ENCODE measurements around the gene GJA4. TPM values are rescaled to one million over a fixed set of nuclear protein-coding genes. Genes with fewer than 3 reads are reported as not detected.

Gene GJA4
- total RNA-seq, 1 donor from 2014 or later: 11.6 TPM

DNA sequence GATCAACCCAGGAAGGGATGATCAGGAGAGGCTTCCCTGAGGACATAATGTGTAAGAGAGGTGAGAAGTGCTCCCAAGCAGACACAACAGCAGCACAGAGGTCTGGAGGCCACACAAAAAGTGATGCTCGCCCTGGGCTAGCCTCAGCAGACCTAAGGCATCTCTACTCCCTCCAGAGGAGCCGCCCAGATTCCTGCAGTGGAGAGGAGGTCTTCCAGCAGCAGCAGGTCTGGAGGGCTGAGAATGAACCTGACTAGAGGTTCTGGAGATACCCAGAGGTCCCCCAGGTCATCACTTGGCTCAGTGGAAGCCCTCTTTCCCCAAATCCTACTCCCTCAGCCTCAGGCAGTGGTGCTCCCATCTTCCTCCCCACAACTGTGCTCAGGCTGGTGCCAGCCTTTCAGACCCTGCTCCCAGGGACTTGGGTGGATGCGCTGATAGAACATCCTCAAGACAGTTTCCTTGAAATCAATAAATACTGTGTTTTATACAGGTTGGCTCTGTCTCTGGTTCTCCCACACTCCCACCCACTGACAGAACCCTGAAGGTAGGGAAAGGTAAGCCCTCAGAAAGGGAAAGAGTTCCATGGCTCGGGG lies 6.8 kb upstream of the GJA4 start:
- Mint-ChIP-seq H3K27ac (ENCODE audit: unreplicated experiment) (no peak overlapping the region), H3K4me1 (ENCODE audit: low read depth) (peaks cover 30% of the 10 kb centered on the region), H3K36me3 (ENCODE audit: low read depth) (peaks cover 2% of the 10 kb centered on the region), H3K4me3 (ENCODE audit: unreplicated experiment) (no peak overlapping the region), H3K27me3 (ENCODE audit: low read depth) (peaks cover 12% of the 10 kb centered on the region), H3K9me3 (ENCODE audit: low read depth) (peaks cover 7% of the 10 kb centered on the region)
- TF ChIP-seq, protein P1, sequence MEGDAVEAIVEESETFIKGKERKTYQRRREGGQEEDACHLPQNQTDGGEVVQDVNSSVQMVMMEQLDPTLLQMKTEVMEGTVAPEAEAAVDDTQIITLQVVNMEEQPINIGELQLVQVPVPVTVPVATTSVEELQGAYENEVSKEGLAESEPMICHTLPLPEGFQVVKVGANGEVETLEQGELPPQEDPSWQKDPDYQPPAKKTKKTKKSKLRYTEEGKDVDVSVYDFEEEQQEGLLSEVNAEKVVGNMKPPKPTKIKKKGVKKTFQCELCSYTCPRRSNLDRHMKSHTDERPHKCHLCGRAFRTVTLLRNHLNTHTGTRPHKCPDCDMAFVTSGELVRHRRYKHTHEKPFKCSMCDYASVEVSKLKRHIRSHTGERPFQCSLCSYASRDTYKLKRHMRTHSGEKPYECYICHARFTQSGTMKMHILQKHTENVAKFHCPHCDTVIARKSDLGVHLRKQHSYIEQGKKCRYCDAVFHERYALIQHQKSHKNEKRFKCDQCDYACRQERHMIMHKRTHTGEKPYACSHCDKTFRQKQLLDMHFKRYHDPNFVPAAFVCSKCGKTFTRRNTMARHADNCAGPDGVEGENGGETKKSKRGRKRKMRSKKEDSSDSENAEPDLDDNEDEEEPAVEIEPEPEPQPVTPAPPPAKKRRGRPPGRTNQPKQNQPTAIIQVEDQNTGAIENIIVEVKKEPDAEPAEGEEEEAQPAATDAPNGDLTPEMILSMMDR (IDR thresholded peaks at IDR 0.05): no peak
- no peak for DNase-seq (ENCODE audit: low spot score)

DNA sequence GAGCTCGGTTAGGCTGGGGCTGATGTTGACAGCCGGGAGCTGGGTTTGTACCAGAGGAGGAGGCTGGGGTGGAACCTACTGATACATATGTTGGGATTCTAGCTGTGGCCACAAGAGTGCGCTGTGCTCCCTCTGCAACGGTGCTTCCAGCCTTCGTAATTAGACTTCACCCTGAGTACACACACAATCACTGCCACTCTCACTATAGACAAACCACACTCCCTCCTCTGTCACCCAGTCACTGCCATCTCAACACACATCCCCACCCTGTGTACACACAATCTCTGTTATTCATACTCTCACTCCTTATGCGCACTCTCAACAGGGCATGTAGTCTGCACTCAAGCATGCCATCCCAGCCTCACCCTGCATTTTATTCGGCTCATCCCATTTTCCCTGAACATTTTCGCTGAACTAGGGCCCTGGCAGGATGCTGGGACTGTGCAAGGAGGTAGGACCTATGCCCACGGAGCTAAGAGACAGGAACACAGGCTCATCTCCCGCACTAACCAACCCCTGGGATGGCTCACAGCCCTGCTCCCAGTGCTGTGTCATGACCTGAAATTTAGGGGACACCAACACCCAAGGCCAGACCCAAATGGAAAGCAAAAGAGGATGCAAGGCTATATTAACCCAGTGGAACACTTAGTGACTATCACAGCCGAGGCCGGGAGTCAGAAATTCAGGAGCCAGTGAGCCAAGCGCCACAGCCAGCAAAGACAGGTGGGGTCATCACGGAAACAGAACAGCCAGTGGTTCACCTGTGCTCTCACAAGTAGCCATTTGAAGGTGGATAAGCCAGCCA lies 6.1 kb upstream of the GJA4 start:
- Mint-ChIP-seq H3K9me3 (ENCODE audit: low read depth) (peaks cover 7% of the 10 kb centered on the region), H3K36me3 (ENCODE audit: low read depth) (peaks cover 2% of the 10 kb centered on the region), H3K27ac (ENCODE audit: unreplicated experiment) (peak overlapping the region; percentile 42), H3K27me3 (ENCODE audit: low read depth) (peaks cover 12% of the 10 kb centered on the region), H3K4me1 (ENCODE audit: low read depth) (peaks cover 36% of the 10 kb centered on the region), H3K4me3 (ENCODE audit: unreplicated experiment) (no peak overlapping the region)
- DNase-seq (ENCODE audit: low spot score): no peak
- TF ChIP-seq, protein P1 (IDR thresholded peaks at IDR 0.05): peak; percentile 91

DNA sequence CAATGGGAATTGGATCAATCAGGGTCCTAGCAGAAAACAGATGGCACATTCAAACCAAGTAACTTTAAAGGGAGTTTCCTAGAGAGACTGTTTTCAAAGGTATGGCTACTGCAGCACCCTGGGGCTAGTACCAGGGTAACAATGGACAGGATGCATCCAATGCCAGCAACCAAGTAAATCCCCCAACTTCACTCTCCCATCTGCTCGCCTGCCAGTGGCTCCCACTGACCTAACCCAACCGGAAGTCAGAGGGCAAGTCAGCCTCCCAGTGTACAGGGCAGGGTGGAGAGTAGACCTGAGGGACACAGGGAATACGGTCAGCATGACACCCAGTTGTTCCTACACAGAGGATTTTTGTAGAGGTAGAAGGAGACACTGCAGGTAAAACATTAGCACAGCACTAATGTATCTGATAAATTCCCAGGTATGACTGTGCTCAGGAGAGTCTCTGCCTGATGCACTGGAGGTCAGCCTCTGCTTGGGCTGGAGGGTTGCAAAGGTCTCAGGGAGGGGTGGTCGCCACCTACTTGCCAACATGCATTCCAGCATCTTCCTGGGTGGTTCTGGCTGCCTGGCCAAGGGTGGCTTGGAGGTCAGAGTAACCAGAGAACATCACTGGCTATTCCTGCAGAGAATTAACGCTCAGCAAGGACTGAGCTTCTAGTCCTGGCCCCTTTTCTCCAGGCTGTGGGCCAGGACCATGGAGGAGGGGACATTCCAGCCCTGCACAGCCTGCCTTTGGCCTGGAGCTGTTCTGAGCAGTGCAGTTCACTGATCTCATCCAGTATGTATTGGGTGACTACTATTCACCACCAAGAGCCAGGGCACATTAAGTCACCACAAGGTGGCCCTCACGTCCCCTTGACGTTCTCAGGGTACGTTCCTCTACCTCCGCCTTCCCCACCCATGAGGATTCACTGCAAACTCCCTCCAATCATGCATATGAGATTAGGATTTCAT lies 5.1 kb upstream of the GJA4 start:
- DNase-seq (ENCODE audit: low spot score): no peak
- no peak overlapping the region for H3K27ac Mint-ChIP-seq (ENCODE audit: unreplicated experiment)
- H3K9me3 Mint-ChIP-seq (ENCODE audit: low read depth): peaks cover 7% of the 10 kb centered on the region
- TF ChIP-seq, protein P1 (IDR thresholded peaks at IDR 0.05): peak; percentile 58
- peaks cover 42% of the 10 kb centered on the region for H3K4me1 Mint-ChIP-seq (ENCODE audit: low read depth)
- H3K36me3 Mint-ChIP-seq (ENCODE audit: low read depth): peaks cover 2% of the 10 kb centered on the region
- no peak overlapping the region for H3K4me3 Mint-ChIP-seq (ENCODE audit: unreplicated experiment)
- peaks cover 10% of the 10 kb centered on the region for H3K27me3 Mint-ChIP-seq (ENCODE audit: low read depth)

DNA sequence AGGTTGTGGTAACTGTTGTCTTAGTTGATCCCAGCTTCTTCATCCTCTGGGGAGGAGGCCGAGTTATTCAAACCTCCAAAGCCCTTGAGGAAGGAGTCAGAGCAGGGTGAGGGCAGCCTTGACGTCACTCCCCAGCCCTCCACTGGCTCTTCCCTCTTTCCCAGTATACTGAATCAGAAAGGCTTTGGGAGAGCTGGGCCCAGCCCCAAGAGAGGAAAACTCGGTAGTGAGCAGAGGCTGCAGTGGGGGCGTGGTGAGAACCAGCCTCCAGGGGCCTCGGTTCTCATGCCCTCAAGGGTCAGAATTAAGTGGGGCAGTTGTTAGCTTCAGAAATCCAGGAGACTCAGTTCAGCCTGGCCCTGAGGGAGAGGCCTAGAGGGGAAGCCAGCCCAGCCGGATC lies 1.8 kb upstream of the GJA4 start:
- peaks cover 53% of the 10 kb centered on the region for H3K4me1 Mint-ChIP-seq (ENCODE audit: low read depth)
- TF ChIP-seq, protein P1 (IDR thresholded peaks at IDR 0.05): no peak
- peaks cover 6% of the 10 kb centered on the region for H3K27me3 Mint-ChIP-seq (ENCODE audit: low read depth)
- no peak overlapping the region for H3K4me3 Mint-ChIP-seq (ENCODE audit: unreplicated experiment)
- H3K27ac Mint-ChIP-seq (ENCODE audit: unreplicated experiment): peak overlapping the region; percentile 30
- DNase-seq (ENCODE audit: low spot score): no peak
- H3K9me3 Mint-ChIP-seq (ENCODE audit: low read depth): peaks cover 7% of the 10 kb centered on the region
- peaks cover 13% of the 10 kb centered on the region for H3K36me3 Mint-ChIP-seq (ENCODE audit: low read depth)

DNA sequence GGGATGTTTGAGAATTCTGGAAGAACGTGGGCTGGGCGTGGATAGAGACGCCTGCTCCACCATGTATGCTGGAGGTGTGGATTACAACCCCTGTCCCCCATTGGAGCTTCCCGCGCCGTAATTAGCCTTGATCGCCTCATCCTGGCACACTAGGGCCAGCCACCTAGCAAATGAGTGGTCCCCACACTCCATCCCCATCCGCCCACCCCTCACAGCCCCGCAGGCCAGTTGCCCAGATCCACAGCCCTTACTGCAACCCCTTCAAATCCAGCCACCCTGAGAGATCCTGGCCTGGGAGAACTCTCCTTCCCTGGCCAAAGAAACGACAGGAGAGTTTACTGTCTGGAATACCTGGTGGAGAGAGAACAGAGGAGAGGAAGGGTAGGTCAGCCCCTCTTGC lies 375 bp upstream of the GJA4 start:
- Mint-ChIP-seq H3K27ac (ENCODE audit: unreplicated experiment) (no peak overlapping the region), H3K36me3 (ENCODE audit: low read depth) (peaks cover 16% of the 10 kb centered on the region), H3K9me3 (ENCODE audit: low read depth) (peaks cover 7% of the 10 kb centered on the region), H3K4me1 (ENCODE audit: low read depth) (peaks cover 44% of the 10 kb centered on the region), H3K27me3 (ENCODE audit: low read depth) (peaks cover 7% of the 10 kb centered on the region), H3K4me3 (ENCODE audit: unreplicated experiment) (peak overlapping the region; percentile 53)
- TF ChIP-seq, protein P1 (IDR thresholded peaks at IDR 0.05): no peak
- no peak for DNase-seq (ENCODE audit: low spot score)
